Measurements from ENCODE around the gene PKDREJ.

DNA sequence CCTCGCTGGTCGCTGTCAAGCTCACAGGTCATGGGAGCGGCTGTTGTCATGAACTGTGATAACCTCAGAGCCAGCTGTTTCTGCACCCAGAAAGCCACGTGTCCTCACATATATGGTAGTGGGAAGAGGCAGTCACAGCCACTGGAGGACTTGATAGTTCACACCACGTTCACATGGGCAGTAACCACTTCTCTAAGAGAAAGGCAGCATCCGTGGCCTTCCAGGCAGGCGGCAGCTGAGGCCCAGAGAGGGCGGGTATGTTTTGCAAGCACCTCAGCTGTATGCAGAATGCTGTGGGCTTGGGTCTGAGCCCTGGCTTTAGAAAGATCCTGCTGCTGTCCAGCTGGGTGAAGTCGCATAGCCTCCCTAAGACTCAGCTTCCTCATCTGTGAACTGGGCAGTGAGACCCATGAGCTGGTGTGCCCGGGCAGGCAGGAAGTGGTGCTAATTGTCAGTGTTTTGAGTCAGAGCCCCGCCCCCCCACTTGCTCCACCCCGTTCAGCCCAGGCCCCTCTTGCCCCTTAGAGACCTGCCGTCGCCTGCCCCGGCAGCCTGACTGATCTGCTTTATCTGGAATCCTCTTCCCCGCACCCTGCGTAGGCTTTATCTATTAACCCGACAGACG, 18.0 kb upstream of the PKDREJ start:
- TF ChIP-seq, protein P1, sequence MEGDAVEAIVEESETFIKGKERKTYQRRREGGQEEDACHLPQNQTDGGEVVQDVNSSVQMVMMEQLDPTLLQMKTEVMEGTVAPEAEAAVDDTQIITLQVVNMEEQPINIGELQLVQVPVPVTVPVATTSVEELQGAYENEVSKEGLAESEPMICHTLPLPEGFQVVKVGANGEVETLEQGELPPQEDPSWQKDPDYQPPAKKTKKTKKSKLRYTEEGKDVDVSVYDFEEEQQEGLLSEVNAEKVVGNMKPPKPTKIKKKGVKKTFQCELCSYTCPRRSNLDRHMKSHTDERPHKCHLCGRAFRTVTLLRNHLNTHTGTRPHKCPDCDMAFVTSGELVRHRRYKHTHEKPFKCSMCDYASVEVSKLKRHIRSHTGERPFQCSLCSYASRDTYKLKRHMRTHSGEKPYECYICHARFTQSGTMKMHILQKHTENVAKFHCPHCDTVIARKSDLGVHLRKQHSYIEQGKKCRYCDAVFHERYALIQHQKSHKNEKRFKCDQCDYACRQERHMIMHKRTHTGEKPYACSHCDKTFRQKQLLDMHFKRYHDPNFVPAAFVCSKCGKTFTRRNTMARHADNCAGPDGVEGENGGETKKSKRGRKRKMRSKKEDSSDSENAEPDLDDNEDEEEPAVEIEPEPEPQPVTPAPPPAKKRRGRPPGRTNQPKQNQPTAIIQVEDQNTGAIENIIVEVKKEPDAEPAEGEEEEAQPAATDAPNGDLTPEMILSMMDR (IDR thresholded peaks at IDR 0.05) = no peak
- no peak for TF ChIP-seq POLR2A (IDR thresholded peaks at IDR 0.05)

Measured in thyroid gland (tissue), 4 donors.